ENCODE results near the gene CNN2.

DNA sequence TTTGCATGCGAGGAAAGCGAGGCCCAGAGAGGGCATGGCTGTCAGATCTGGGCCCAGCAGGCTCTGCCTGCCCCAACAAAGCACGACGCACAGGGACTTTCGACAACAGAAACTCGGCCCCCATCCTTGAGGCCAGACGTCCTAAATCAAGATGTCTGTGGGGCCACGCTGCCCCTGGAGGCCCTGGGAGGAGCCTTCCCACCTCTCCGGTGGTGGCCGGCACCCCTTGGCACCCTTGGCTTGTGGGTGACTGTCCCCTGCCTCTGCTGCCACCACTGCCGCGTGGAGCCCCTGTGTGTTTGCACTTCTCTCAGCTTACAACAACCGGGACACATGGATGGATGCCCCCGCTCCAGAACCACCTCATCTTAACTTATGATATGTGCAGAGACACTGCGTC lies 37.9 kb upstream of the CNN2 start:
- TF ChIP-seq, protein P1, sequence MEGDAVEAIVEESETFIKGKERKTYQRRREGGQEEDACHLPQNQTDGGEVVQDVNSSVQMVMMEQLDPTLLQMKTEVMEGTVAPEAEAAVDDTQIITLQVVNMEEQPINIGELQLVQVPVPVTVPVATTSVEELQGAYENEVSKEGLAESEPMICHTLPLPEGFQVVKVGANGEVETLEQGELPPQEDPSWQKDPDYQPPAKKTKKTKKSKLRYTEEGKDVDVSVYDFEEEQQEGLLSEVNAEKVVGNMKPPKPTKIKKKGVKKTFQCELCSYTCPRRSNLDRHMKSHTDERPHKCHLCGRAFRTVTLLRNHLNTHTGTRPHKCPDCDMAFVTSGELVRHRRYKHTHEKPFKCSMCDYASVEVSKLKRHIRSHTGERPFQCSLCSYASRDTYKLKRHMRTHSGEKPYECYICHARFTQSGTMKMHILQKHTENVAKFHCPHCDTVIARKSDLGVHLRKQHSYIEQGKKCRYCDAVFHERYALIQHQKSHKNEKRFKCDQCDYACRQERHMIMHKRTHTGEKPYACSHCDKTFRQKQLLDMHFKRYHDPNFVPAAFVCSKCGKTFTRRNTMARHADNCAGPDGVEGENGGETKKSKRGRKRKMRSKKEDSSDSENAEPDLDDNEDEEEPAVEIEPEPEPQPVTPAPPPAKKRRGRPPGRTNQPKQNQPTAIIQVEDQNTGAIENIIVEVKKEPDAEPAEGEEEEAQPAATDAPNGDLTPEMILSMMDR (IDR thresholded peaks at IDR 0.05; ENCODE audit: poor library complexity, severe bottlenecking) = no peak
- no peak for TF ChIP-seq EZH2 (IDR thresholded peaks at IDR 0.05; ENCODE audit: borderline replicate concordance, insufficient read depth, low read length, poor library complexity, severe bottlenecking)

Measured in neural cell (in vitro differentiated cells).